H9 (cell line): ENCODE data around the gene AQP3. TPM values are rescaled to one million over a fixed set of nuclear protein-coding genes. Genes with fewer than 3 reads are reported as not detected.

ENCODE experiments used
- DNase-seq: peaks from one replicate; pipeline ENCODE4 v3.0.0-alpha.2; 2017
- H2AFZ ChIP-seq: one replicate; pipeline ENCODE4 v1.6.1; 2013; ENCODE audit warnings: mild to moderate bottlenecking, low read length, control low read depth, moderate library complexity
- H2AK5ac ChIP-seq: 2 replicates; pipeline ENCODE4 v1.6.1; 2013; ENCODE audit warnings: low read length, control low read depth, mixed read lengths; ENCODE audit not compliant: insufficient read length
- H2BK120ac ChIP-seq: one replicate; pipeline ENCODE4 v1.6.1; 2013; ENCODE audit warnings: low read depth, mild to moderate bottlenecking, low read length, control low read depth, inconsistent platforms; ENCODE audit not compliant: poor library complexity, severe bottlenecking
- H2BK12ac ChIP-seq: 2 replicates; pipeline ENCODE4 v1.6.1; 2013; ENCODE audit warnings: low read length, control low read depth, mixed read lengths, low read depth; ENCODE audit not compliant: insufficient read length
- H2BK15ac ChIP-seq: 2 replicates; pipeline ENCODE4 v1.6.1; 2013; ENCODE audit warnings: low read depth, low read length, control low read depth
- H2BK20ac ChIP-seq: one replicate; pipeline ENCODE4 v1.6.1; 2013; ENCODE audit warnings: low read depth, mild to moderate bottlenecking, low read length, control low read depth, inconsistent platforms; ENCODE audit not compliant: poor library complexity, severe bottlenecking
- H2BK5ac ChIP-seq: 2 replicates; pipeline ENCODE4 v1.6.1; 2013; ENCODE audit warnings: low read length, control low read depth, mixed read lengths; ENCODE audit not compliant: insufficient read length
- H3K14ac ChIP-seq: 2 replicates; pipeline ENCODE4 v1.6.1; 2013; ENCODE audit warnings: low read length, control low read depth; ENCODE audit not compliant: insufficient read depth
- H3K18ac ChIP-seq: 2 replicates; pipeline ENCODE4 v1.6.1; 2013; ENCODE audit warnings: low read depth, mild to moderate bottlenecking, mixed read lengths, low read length, control low read depth; ENCODE audit not compliant: insufficient read length
- H3K23ac ChIP-seq: 2 replicates; pipeline ENCODE4 v1.6.1; 2013; ENCODE audit warnings: low read length, control low read depth, mixed read lengths, low read depth; ENCODE audit not compliant: insufficient read length
- H3K23me2 ChIP-seq: 2 replicates; pipeline ENCODE4 v1.6.1; 2013; ENCODE audit warnings: low read depth, mild to moderate bottlenecking, mixed read lengths, low read length, control low read depth; ENCODE audit not compliant: insufficient read length, poor library complexity, severe bottlenecking
- H3K27ac ChIP-seq: 2 replicates; pipeline ENCODE4 v1.5.1; 2013; ENCODE audit warnings: low read length, control low read depth, mixed read lengths, low read depth; ENCODE audit not compliant: insufficient read length
- H3K27me3 ChIP-seq: 2 replicates; pipeline ENCODE4 v1.6.1; 2013; ENCODE audit warnings: low read length, control low read depth, inconsistent platforms; ENCODE audit not compliant: insufficient read depth
- H3K4ac ChIP-seq: 2 replicates; pipeline ENCODE4 v1.6.1; 2013; ENCODE audit warnings: low read depth, mild to moderate bottlenecking, control low read depth, inconsistent platforms, low read length, moderate library complexity
- H3K4me1 ChIP-seq: 2 replicates; pipeline ENCODE4 v1.6.1; 2013; ENCODE audit warnings: low read length, control low read depth, inconsistent platforms; ENCODE audit not compliant: insufficient read depth
- H3K4me2 ChIP-seq: 2 replicates; pipeline ENCODE4 v1.6.1; 2013; ENCODE audit warnings: low read length, control low read depth, mixed read lengths; ENCODE audit not compliant: insufficient read length, insufficient read depth
- H3K56ac ChIP-seq: 2 replicates; pipeline ENCODE4 v1.6.1; 2013; ENCODE audit warnings: low read depth, mild to moderate bottlenecking, mixed read lengths, low read length, control low read depth; ENCODE audit not compliant: insufficient read length
- H3K79me1 ChIP-seq: 2 replicates; pipeline ENCODE4 v1.6.1; 2013; ENCODE audit warnings: low read depth, mild to moderate bottlenecking, moderate library complexity, low read length, control low read depth, inconsistent platforms; ENCODE audit not compliant: insufficient read depth, poor library complexity, severe bottlenecking
- H3K79me2 ChIP-seq: 2 replicates; pipeline ENCODE4 v1.6.1; 2013; ENCODE audit warnings: low read length, control low read depth, inconsistent platforms; ENCODE audit not compliant: insufficient read depth
- H3K9ac ChIP-seq: 2 replicates; pipeline ENCODE4 v1.6.1; 2013; ENCODE audit warnings: low read length, control low read depth, mixed read lengths; ENCODE audit not compliant: insufficient read length; ENCODE audit errors: extremely low read depth
- H3K9me3 ChIP-seq: one replicate; pipeline ENCODE4 v1.6.1; 2013; ENCODE audit warnings: low read depth, low read length, inconsistent platforms; ENCODE audit not compliant: control insufficient read depth
- H3T11ph ChIP-seq: one replicate; pipeline ENCODE4 v1.6.1; 2013; ENCODE audit warnings: mild to moderate bottlenecking, low read length, control low read depth, inconsistent platforms
- H4K20me1 ChIP-seq: one replicate; pipeline ENCODE4 v1.6.1; 2013; ENCODE audit not compliant: control insufficient read depth, insufficient read length, insufficient read depth
- H4K5ac ChIP-seq: 2 replicates; pipeline ENCODE4 v1.6.1; 2013; ENCODE audit warnings: low read depth, mild to moderate bottlenecking, mixed read lengths, low read length, control low read depth; ENCODE audit not compliant: insufficient read length
- H4K8ac ChIP-seq: replicated peaks from 2 replicates; pipeline ENCODE4 v1.6.1; 2013; ENCODE audit warnings: low read length, control low read depth, mixed read lengths, low read depth; ENCODE audit not compliant: insufficient read length
- H4K91ac ChIP-seq: 2 replicates; pipeline ENCODE4 v1.6.1; 2013; ENCODE audit warnings: low read depth, mild to moderate bottlenecking, moderate library complexity, mixed read lengths, low read length, control low read depth; ENCODE audit not compliant: insufficient read length
- H3K27ac Mint-ChIP-seq, 3 experiments: 2 replicates in 2 of 3; 3 replicates in 1 of 3; pipeline ENCODE4 v1.8.0; 2020 to 2021; ENCODE audit warnings: mixed read lengths in 3 of 3, mild to moderate bottlenecking in 1 of 3, moderate library complexity in 1 of 3
- H3K27me3 Mint-ChIP-seq: 2 replicates; pipeline ENCODE4 v1.8.0; 2021; ENCODE audit warnings: low read depth, mild to moderate bottlenecking, moderate library complexity, mixed read lengths
- H3K36me3 Mint-ChIP-seq, 3 experiments: 2 replicates in 2 of 3; 3 replicates in 1 of 3; pipeline ENCODE4 v1.8.0; 2020 to 2021; ENCODE audit warnings: low read depth in 3 of 3, mixed read lengths in 3 of 3; ENCODE audit not compliant: insufficient read depth in 1 of 3
- H3K4me1 Mint-ChIP-seq, 2 experiments: 2 replicates each; pipeline ENCODE4 v1.8.0; 2020; ENCODE audit warnings: mixed read lengths in 2 of 2
- H3K4me3 Mint-ChIP-seq, 2 experiments: 2 replicates in 1 of 2; 3 replicates in 1 of 2; pipeline ENCODE4 v1.8.0; 2020 to 2021; ENCODE audit warnings: mild to moderate bottlenecking in 2 of 2, mixed read lengths in 2 of 2, moderate library complexity in 1 of 2
- H3K9me3 Mint-ChIP-seq, 2 experiments: 2 replicates in 1 of 2; 3 replicates in 1 of 2; pipeline ENCODE4 v1.8.0; 2020; ENCODE audit warnings: mild to moderate bottlenecking in 2 of 2, mixed read lengths in 2 of 2, moderate library complexity in 1 of 2
- CTCF ChIP-seq: fragments of 200-600 bp; sonication (generic); conservative IDR thresholded peaks from 3 replicates; pipeline ENCODE4 v1.8.0; 2021; ENCODE audit warnings: antibody characterized with exemption, mild to moderate bottlenecking
- WGBS: extraction: QIAGEN DNeasy Blood & Tissue Kit; methylation state at CpG from one replicate; pipeline ENCODE4 v1.1.7; 2013; ENCODE audit warnings: missing lambda C conversion rate, low lambda C conversion rate, mixed read lengths; ENCODE audit not compliant: insufficient read length; ENCODE audit errors: extremely low coverage; 5-methylcytosine and 5-hydroxymethylcytosine counted together
- total RNA-seq: library from RNA; stranded (reverse); gene quantifications from 2 replicates; pipeline ENCODE4 v1.2.1, GENCODE V29; 2021

Gene AQP3
- total RNA-seq, 1 experiment from 2014 or later: 1.6 TPM

GRCh38 chr9:33465096-33465495 is 17.7 kb upstream of the AQP3 start:
- Histone ChIP-seq H3K79me2 (no peaks in the 10 kb centered on the region; the same call in 1 of the 2 replicates), H3K27ac (no peak overlapping the region), H3K27me3 (no peaks in the 10 kb centered on the region), H4K8ac (no peak overlapping the region), H3T11ph (no peak overlapping the region), H3K4me1 (no peaks in the 10 kb centered on the region), H3K9me3 (no peaks in the 10 kb centered on the region), H3K4ac (no peak overlapping the region), H2BK12ac (no peak overlapping the region), H2BK5ac (no peak overlapping the region), H3K18ac (no peak overlapping the region), H3K14ac (no peak overlapping the region), H4K20me1 (no peaks in the 10 kb centered on the region), H2BK20ac (no peak overlapping the region), H4K5ac (no peak overlapping the region), H2AFZ (no peak overlapping the region), H4K91ac (no peak overlapping the region), H2AK5ac (no peak overlapping the region), H2BK15ac (no peak overlapping the region), H3K79me1 (no peaks in the 10 kb centered on the region), H2BK120ac (no peak overlapping the region), H3K4me2 (no peak overlapping the region), H3K9ac (no peak overlapping the region), H3K23me2 (no peaks in the 10 kb centered on the region), H3K56ac (no peak overlapping the region), H3K23ac (no peak overlapping the region)
- Mint-ChIP-seq H3K4me1 (no peaks in the 10 kb centered on the region), H3K4me3 (no peak overlapping the region), H3K27me3 (no peaks in the 10 kb centered on the region), H3K36me3 (peaks cover 53 to 94% (median 78%) of the 10 kb centered on the region in 3 experiments; a peak in 6 of 7 replicates), H3K27ac (no peak overlapping the region), H3K9me3 (no peaks in the 10 kb centered on the region)
- no CpG with 5 or more reads among the region's 9 CpGs for WGBS
- no peak for DNase-seq
- TF ChIP-seq CTCF: no peak
